HepG2 (cell line): Measurements from ENCODE around the gene FRMD4B. TPM values are rescaled to one million over a fixed set of nuclear protein-coding genes. Genes with fewer than 3 reads are reported as not detected.

Source experiments
- ATAC-seq: fragments of 200-7000 bp; cut with Tn5 transposase; 3 replicates; pipeline ENCODE4 v1.9.1; 2020; ENCODE audit warnings: mild to moderate bottlenecking, moderate library complexity
- BruUV-seq: library from RNA; stranded (reverse); fragments of 400-500 nt; replicated peaks from 2 replicates; lab custom pipeline; 2021; lab: Mats Ljungman, UMichigan
- CTCF ChIA-PET: fragments of 300-600 bp; formaldehyde crosslinking; extraction: SDS; loops from one replicate; lab custom pipeline; 2021; ENCODE audit warnings: low total read pairs, inconsistent platforms, low intra/inter-chr PET ratio; lab: Yijun Ruan, JAX
- POLR2A ChIA-PET: fragments of 350-600 bp; sonication (Branson Sonifier 250); formaldehyde crosslinking; loops from one replicate; lab custom pipeline; 2020; ENCODE audit warnings: antibody characterized with exemption, inconsistent platforms; lab: Yijun Ruan, JAX
- DNase-seq: peaks from one replicate; pipeline ENCODE4 v3.0.0-alpha.2; 2015; ENCODE audit warnings: low spot score
- FAIRE-seq: peaks from 3 replicates; lab custom pipeline; 2011; peaks lifted over from hg19 to GRCh38; lab: Jason Lieb, UNC
- H2AFZ ChIP-seq: one replicate; pipeline ENCODE4 v1.6.1; 2011; ENCODE audit warnings: low read length, inconsistent platforms
- H3K27ac ChIP-seq: fragments of 300-600 bp; 3 replicates; pipeline ENCODE4 v1.8.0; 2011; ENCODE audit warnings: mixed run types, mild to moderate bottlenecking, mixed read lengths, low read length, inconsistent platforms; ENCODE audit not compliant: insufficient read depth; ENCODE audit errors: extremely low read length
- H3K27me3 ChIP-seq, 2 experiments: fragments of 200-600 bp in 1 of 2; 2 replicates in 1 of 2; 3 replicates in 1 of 2; pipeline versions ENCODE4 v1.6.0 to v1.8.0; 2011; ENCODE audit warnings: low read length in 2 of 2, mild to moderate bottlenecking in 2 of 2, moderate library complexity in 2 of 2, inconsistent platforms in 1 of 2; ENCODE audit not compliant: insufficient read depth in 2 of 2, control insufficient read depth in 1 of 2
- H3K36me3 ChIP-seq, 2 experiments: fragments of 200-600 bp in 1 of 2; replicated peaks in 1 of 2; 2 replicates in 1 of 2; 3 replicates in 1 of 2; pipeline versions ENCODE4 v1.5.1 to v1.8.0; 2011; ENCODE audit warnings: low read length in 2 of 2, inconsistent platforms in 1 of 2; ENCODE audit not compliant: insufficient read depth in 2 of 2, control insufficient read depth in 1 of 2
- H3K4me1 ChIP-seq: 2 replicates; pipeline ENCODE4 v1.5.1; 2012; ENCODE audit warnings: low read length, inconsistent platforms; ENCODE audit not compliant: insufficient read depth
- H3K4me2 ChIP-seq: 2 replicates; pipeline ENCODE4 v1.6.0; 2011; ENCODE audit warnings: low read depth, low read length, inconsistent platforms
- H3K4me3 ChIP-seq, 3 experiments: fragments of 200-600 bp in 1 of 3; sonication (generic), shearing (Covaris generic) in 1 of 3; replicated peaks in 1 of 3; 2 replicates each; pipeline ENCODE4 v1.5.1; 2011 to 2016; ENCODE audit warnings: low read length in 3 of 3, inconsistent platforms in 2 of 3, low read depth in 2 of 3, mild to moderate bottlenecking in 2 of 3, control low read depth in 1 of 3, mixed read lengths in 1 of 3; ENCODE audit not compliant: insufficient read depth in 1 of 3
- H3K79me2 ChIP-seq: one replicate; pipeline ENCODE4 v1.6.1; 2011; ENCODE audit warnings: low read length, inconsistent platforms; ENCODE audit not compliant: insufficient read depth
- H3K9ac ChIP-seq: 2 replicates; pipeline ENCODE4 v1.6.0; 2011; ENCODE audit warnings: mild to moderate bottlenecking, low read depth, low read length, inconsistent platforms; ENCODE audit not compliant: insufficient read depth
- H3K9me3 ChIP-seq: 2 replicates; pipeline ENCODE4 v1.5.1; 2012; ENCODE audit warnings: mild to moderate bottlenecking, low read length
- H4K20me1 ChIP-seq: 2 replicates; pipeline ENCODE4 v1.6.0; 2011; ENCODE audit warnings: inconsistent platforms, mild to moderate bottlenecking, low read length, moderate library complexity; ENCODE audit not compliant: insufficient read depth
- CENPT ChIP-seq: sonication (generic); formaldehyde crosslinking; IDR thresholded peaks from 2 replicates; pipeline ENCODE4 v1.8.0; 2022; ENCODE audit warnings: low read depth, mild to moderate bottlenecking, moderate library complexity, missing genetic modification reagents
- CTCF ChIP-seq: sonication (generic); formaldehyde crosslinking; IDR thresholded peaks from 2 replicates; pipeline ENCODE4 v1.5.0; 2020; ENCODE audit warnings: mild to moderate bottlenecking, missing genetic modification reagents, moderate library complexity
- DNMT3B ChIP-seq: conservative IDR thresholded peaks from 2 replicates; pipeline ENCODE4 v1.6.1; 2016; ENCODE audit warnings: missing biosample characterization, control low read depth
- FOXO1 ChIP-seq: sonication (generic); formaldehyde crosslinking; IDR thresholded peaks from 2 replicates; pipeline ENCODE4 v1.4.0; 2020; ENCODE audit warnings: missing genetic modification reagents
- NR2C2 ChIP-seq: sonication (generic); formaldehyde crosslinking; IDR thresholded peaks from 2 replicates; pipeline ENCODE4 v1.4.0; 2020; ENCODE audit warnings: missing genetic modification reagents, mild to moderate bottlenecking, moderate library complexity, borderline replicate concordance
- PAWR ChIP-seq: sonication (generic); formaldehyde crosslinking; IDR thresholded peaks from 2 replicates; pipeline ENCODE4 v1.4.0; 2020; ENCODE audit warnings: missing genetic modification reagents, mild to moderate bottlenecking, borderline replicate concordance
- RAD21 ChIP-seq: fragments of 450-650 bp; formaldehyde crosslinking; IDR thresholded peaks from 2 replicates; pipeline ENCODE4 v1.5.0; 2020; ENCODE audit warnings: mild to moderate bottlenecking
- SMC3 ChIP-seq: IDR thresholded peaks from 2 replicates; pipeline ENCODE4 v1.6.1; 2011; ENCODE audit warnings: low read length, improper control_type of control experiment
- SMYD3 ChIP-seq: sonication (generic); formaldehyde crosslinking; IDR thresholded peaks from 2 replicates; pipeline ENCODE4 v1.8.1; 2023; ENCODE audit warnings: mild to moderate bottlenecking, missing genetic modification reagents
- STAG1 ChIP-seq: sonication (generic); formaldehyde crosslinking; IDR thresholded peaks from 2 replicates; pipeline ENCODE4 v1.4.0; 2020; ENCODE audit warnings: missing genetic modification reagents
- ZNF317 ChIP-seq: sonication (generic); formaldehyde crosslinking; IDR thresholded peaks from 2 replicates; pipeline ENCODE4 v1.5.0; 2020; ENCODE audit warnings: mild to moderate bottlenecking, missing genetic modification reagents
- ZNF740 ChIP-seq: sonication (generic); formaldehyde crosslinking; IDR thresholded peaks from 2 replicates; pipeline ENCODE4 v1.4.0; 2020; ENCODE audit warnings: missing genetic modification reagents
- WGBS: methylation state at CpG from one replicate; pipeline ENCODE4 v1.1.6; 2017; ENCODE audit warnings: low lambda C conversion rate; 5-methylcytosine and 5-hydroxymethylcytosine counted together
- in situ Hi-C: cut with HindIII; loops from 2 replicates; pipeline ENCODE4 v1.10.0; 2017; ENCODE audit warnings: low pct_unique_long_range_greater_than_20kb; ENCODE audit not compliant: extremely low pct_ligation_motif_present
- intact Hi-C: fragments of 100-400 bp; cut with micrococcal nuclease; formaldehyde crosslinking; loops from one replicate; pipeline ENCODE4 v1.10.0; 2022; ENCODE audit not compliant: unreplicated experiment
- polyA plus RNA-seq, 8 experiments: library from polyadenylated mRNA; depleted of rRNA in 3 of 8; stranded (reverse) in 7 of 8; unstranded in 1 of 8; fragments of >200 nt; fragmentation: Illumina TruSeq in 4 of 8; extraction: Trizol in 4 of 8; gene quantifications; 2 replicates each; pipeline versions ENCODE4 v1.2.1 to v1.2.3, GENCODE V29; 2011 to 2016; ENCODE audit warnings: low read depth in 4 of 8, missing spikeins in 1 of 8, mixed read lengths in 1 of 8; ENCODE audit not compliant: insufficient read depth in 1 of 8
- total RNA-seq, 5 experiments: library from RNA; depleted of rRNA; stranded (reverse); fragments of >200 nt; fragmentation: Illumina TruSeq; extraction: Trizol; gene quantifications; 2 replicates each; pipeline ENCODE4 v1.2.3, GENCODE V29; 2016; ENCODE audit warnings: low read depth in 1 of 5
- TF ChIP-seq, protein P1 (sequence below): sonication (generic); formaldehyde crosslinking; IDR thresholded peaks from 2 replicates; pipeline ENCODE4 v1.5.1; 2020; ENCODE audit warnings: mild to moderate bottlenecking, missing genetic modification reagents

Gene FRMD4B
- total and polyA plus RNA-seq, 2 of the 13 experiments (the other 11 are each of a cell fraction or from before 2014, with no cell fraction given), result 3.0 to 3.3 TPM

- no peaks in the 10 kb centered on the region for H3K4me1 ChIP-seq
- H3K9ac ChIP-seq, result no peak overlapping the region
- no peaks in the 10 kb centered on the region for H3K79me2 ChIP-seq
- WGBS, result 14% methylated on average over 1 of the region's 1 CpG
- H3K27ac ChIP-seq, result no peak overlapping the region
- TF ChIP-seq ZNF317 (CRISPR knock-in tag), result no peak
- TF ChIP-seq NR2C2, result no peak
- peak; percentile 82 for TF ChIP-seq STAG1
- TF ChIP-seq, protein P1, sequence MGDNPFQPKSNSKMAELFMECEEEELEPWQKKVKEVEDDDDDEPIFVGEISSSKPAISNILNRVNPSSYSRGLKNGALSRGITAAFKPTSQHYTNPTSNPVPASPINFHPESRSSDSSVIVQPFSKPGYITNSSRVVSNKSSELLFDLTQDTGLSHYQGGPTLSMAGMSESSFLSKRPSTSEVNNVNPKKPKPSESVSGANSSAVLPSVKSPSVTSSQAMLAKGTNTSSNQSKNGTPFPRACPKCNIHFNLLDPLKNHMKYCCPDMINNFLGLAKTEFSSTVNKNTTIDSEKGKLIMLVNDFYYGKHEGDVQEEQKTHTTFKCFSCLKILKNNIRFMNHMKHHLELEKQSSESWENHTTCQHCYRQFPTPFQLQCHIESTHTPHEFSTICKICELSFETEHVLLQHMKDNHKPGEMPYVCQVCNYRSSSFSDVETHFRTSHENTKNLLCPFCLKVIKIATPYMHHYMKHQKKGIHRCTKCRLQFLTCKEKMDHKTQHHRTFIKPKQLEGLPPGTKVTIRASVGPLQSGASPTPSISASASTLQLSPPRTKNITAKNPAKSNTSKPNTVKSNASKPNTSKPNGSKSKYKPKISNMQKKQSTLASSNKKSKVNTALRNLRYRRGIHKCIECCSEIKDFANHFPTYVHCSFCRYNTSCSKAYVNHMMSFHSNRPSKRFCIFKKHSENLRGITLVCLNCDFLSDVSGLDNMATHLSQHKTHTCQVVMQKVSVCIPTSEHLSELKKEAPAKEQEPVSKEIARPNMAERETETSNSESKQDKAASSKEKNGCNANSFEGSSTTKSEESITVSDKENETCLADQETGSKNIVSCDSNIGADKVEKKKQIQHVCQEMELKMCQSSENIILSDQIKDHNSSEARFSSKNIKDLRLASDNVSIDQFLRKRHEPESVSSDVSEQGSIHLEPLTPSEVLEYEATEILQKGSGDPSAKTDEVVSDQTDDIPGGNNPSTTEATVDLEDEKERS (CRISPR knock-in tag), result no peak
- TF ChIP-seq SMC3, result peak; percentile 84
- TF ChIP-seq FOXO1, result no peak
- TF ChIP-seq PAWR, result no peak
- peak; percentile 53; the same call in 1 of the 2 replicates for TF ChIP-seq RAD21 (CRISPR knock-in tag)
- TF ChIP-seq CTCF, result peak; percentile 82
- TF ChIP-seq CENPT (CRISPR knock-in tag), result no peak
- TF ChIP-seq SMYD3 (CRISPR knock-in tag), result no peak
- no peak for TF ChIP-seq DNMT3B (CRISPR knock-in tag)
- no peak for TF ChIP-seq ZNF740 (CRISPR knock-in tag)
- TF ChIP-seq, all 625 proteins: peak for 4
- in situ Hi-C loops (loop anchor here (25.0 kb wide), 1 partner anchor 541 kb away; no protein-coding TSS in a partner anchor), intact Hi-C loops (loop anchor here (1.0 to 5.0 kb wide), 4 partner anchors 186 to 550 kb away; no protein-coding TSS in a partner anchor)
- Histone ChIP-seq H3K27me3 (peaks cover 0 to 5% of the 10 kb centered on the region in 2 experiments; a peak in 1 of 5 replicates), H3K4me3 (no peak overlapping the region), H2AFZ (peak overlapping the region; percentile 60), H4K20me1 (no peaks in the 10 kb centered on the region), H3K9me3 (no peaks in the 10 kb centered on the region), H3K36me3 (no peaks in the 10 kb centered on the region), H3K4me2 (no peak overlapping the region)
- FAIRE-seq, result peak; percentile 92
- ChIA-PET POLR2A (no interaction called here), CTCF (interaction anchor here (0.7 to 2.4 kb wide), 4 partner anchors 185 to 550 kb away, joined by 4 to 18 read pairs (median 6); no protein-coding TSS in a partner anchor)
- BruUV-seq, result no TSS peak
- peak; percentile 72 for DNase-seq
- ATAC-seq, result peak; percentile 77
Measured at GRCh38 chr3:69120879-69121464, 264.9 kb downstream of the FRMD4B start.
